Stimulated activated CD4-positive, alpha-beta T cell treated with anti-CD3 and anti-CD28 coated beads, Interleukin-4, amount 100 ng/mL, for 48 hours (primary cell): Measurements from ENCODE around the gene RALGPS1.

Experiments
- DNase-seq, 2 donors: peaks; one replicate each; pipeline ENCODE4 v3.0.0-alpha.2; 2020; ENCODE audit warnings: low read depth in 2 of 2

The RALGPS1 gene

DNA sequence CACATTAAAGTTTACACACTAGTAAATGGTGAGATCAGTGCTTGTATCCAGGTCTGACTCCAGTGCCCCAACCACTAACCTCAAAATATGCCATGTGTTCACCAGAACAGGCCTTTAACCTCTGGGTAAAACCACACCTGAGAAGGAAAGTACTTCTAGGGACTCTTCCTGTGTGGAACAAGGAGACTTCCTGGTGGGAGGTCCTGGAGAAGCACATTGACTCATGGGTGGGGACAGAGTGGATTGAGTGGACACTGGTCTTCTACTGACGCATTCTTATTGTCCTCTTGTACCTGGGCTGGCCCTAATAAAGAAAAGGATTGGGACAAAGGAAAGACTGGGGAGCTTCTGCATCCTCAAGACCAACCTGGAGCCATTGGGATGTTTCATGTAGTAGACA is 164.4 kb downstream of the RALGPS1 start:
- DNase-seq, result no peak

DNA sequence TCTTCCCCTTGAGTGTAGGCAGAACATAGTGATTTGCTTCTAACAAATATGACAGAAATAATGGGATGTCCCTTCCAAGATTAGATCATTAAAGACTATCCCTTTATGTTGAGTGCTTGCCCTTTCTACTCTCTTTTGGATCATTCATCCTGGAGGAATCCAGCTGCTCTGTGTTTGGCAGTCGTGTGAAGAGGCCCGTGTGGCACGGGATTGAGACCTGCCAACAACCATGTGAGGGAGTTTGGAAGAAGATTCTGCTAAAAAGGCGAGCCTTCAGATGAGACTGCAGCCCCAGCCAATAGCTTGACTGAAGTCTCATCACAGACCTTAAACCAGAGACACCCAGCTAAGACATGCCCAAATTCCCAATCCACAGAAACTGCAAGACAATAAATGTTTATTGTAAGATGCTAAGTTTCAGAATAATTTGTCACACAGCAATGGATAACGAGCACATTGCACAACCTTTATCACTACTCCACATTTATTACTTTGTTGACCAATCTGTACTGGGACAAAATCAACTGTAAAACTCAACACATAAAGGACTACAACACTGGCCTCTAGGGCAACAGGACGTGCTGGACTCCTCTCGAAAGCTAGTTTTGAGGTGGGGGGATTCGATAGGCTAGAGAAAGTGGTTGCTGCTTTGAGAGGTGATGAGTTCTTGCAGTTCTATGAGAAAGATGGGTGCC is 165.0 kb downstream of the RALGPS1 start:
- DNase-seq, result no peak

DNA sequence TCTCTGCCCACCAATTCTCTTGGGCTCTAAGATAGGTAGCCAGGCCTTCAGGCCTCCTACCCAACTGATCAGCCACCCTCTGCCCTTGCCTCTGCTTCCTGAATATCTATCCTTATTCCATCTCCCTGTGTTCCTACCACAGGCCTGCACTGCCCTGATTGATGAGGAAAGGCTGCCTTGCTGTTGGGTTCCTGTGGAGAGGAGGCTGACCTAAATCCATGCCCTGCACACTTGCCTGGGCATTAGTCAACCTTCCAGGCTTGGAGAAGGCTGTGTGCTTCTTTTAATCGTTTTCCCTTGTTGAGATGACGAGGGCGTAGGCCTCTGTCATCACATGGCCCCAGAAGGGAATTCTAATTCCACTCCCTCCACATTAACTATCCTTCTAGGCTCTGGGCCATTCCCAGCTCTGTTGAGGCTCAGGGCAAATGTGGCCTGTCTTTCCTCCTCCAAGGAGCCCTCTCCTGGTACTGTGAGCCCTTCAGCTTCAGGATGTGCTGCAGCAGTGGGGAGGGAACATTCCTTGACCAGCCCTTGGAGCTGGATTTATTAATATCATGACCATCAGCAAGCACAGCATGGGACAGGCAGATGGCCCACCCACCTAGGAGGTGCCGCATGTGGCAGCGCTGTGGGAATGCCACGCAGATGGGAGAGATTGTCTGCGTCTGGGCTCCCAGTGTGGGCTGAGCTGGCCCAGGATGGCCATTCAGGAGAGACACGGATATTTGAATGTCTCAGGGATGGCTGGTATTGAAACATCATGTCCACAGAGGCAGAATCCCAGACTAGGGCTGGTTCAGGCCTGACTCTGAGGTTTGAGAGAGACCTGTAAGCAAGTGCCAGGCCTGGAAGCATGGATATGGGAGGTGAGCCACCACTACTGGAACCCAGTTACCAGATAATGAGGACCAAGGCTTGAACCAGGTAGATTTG is 166.9 kb downstream of the RALGPS1 start:
- no peak for DNase-seq

DNA sequence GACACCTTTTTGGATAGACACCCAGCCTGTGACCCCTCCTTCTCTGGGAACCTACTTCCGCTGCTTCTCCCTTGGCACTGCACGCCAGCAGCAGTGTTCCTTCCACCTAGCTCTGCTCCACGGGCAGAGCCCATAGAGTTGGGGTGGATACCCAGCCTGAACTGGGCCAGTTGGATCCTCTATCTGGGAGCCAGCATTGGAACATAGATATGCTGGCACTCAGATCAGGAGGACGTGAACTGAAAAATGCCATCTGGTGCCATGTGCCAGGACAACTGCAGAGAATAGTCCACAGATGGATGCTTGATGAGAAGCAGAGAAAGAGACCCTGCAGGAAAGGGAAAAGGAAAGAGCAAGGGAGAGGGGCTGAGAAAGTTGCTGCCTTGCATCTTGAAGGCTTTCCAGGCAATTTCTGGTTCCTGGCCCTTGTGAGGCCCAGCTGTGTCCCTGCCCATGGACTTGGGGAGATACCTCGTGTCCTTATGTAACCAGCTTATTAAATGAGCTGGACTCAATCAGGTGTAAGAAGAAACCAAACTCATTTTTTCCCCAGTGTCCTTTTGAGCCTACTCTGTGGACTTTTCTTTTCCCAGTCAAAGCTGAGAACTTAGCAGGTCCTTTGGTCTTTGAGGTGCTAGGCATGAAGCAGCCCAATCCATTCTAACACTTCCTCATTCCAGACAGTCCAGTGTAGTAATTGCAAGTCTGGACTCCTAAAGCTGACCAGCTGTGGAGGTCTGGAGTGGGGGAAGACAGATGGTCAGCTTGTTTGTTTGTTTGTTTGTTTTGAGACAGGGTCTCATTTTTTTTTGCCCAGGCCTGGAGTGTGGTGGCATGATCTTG is 168.8 kb downstream of the RALGPS1 start:
- DNase-seq, result no peak

DNA sequence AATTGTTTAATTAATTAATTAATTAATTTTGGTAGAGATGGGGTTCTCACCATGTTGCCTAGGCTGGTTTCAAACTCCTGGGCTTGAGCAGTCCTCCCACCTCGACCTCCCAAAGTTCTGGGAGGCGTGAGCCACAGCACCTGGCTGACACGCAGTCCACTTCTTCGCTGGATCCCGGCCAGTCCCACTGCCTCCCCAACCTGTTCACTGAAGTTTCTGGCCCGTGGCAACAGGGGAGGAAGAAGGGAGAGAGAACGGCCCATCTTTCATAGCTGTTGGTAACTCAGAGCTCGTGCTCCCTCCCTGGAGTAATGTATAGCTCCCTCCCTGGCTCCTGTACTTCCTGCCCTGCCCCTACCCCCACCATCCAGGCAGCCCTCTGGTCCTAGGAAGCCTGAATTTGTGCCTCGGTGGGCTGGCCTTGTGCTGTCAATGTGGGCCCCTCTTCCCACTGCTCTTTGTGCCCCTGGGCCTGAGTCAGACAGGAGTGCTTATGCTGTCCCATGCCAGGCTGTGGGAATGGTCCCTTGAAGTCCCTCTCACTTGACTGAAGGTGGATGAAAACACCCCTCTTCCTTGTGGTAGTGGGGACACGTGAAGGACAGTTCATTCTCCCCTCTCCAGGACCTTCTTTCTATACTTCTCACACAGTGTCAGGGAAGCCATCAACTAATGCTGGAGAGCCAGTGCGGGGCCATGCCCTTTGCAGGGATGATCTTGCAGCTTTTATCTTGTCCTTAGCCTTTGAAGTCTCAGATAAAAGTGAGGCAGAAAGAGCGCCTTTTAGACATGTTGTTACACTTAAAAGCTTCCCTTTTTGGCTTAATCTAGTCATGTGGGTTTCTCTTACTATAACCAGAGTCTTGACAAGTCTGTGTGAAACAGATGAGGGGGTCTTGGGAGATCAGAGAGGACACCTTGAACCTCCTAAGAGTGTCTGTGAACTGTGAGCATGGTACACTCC is 169.8 kb downstream of the RALGPS1 start:
- DNase-seq, result no peak

DNA sequence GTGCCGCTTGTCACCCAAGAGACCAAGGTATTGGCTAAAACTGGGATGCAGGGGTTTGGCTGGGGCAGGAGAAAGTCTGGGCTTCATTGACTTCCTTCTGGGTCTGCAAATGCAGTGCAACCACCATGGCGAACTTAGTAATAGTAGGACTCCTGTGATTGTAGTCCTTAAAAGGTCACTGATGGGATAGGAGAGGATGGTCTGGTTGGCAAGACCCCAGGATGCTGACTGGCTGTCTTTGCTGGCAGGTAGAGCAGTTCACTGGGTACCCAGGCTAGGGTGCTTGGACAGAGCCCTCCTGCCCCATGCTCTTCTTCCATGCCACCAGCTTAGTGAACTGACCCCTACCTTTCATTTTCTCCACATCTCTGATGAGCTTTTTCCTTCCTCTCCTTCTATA is 170.6 kb downstream of the RALGPS1 start:
- DNase-seq, result no peak

DNA sequence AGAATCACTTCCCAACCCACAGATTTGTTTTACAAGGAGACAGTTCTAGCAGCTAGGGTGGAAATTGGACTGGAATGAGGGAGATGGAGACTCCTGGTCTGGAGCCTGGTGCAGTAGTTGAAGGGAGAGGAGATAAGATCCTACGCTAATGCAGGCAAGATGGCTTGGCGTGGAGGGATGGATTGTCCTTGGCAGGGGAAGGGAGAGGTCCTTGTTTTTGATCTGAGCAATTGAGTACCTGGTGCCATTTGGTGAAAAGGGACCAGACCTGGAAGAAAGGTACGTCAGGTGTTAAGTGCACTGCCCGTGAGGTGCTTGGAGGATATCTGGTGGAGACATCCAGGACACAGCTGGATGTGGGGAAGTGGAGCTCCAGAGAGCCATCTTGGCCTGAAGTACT is 172.2 kb downstream of the RALGPS1 start:
- DNase-seq, result no peak

DNA sequence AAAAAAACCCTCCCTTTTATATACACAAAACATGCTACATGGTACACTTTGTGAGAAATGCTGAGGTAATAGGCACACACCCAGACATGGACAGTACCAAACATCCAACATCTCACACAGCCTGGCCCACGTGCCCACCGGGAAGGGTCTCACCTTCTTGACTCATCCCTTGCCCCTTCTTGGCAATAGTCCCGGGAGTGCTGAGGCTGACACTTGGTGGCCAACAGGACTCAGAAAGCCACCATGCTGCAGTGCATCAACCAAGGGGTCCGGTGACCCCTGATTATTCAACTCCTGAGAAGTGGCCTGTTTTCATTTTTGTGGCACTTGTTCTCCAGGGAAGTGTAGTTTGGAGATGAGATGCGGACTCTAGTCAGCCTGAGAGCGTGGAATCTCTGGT is 172.8 kb downstream of the RALGPS1 start:
- no peak for DNase-seq

DNA sequence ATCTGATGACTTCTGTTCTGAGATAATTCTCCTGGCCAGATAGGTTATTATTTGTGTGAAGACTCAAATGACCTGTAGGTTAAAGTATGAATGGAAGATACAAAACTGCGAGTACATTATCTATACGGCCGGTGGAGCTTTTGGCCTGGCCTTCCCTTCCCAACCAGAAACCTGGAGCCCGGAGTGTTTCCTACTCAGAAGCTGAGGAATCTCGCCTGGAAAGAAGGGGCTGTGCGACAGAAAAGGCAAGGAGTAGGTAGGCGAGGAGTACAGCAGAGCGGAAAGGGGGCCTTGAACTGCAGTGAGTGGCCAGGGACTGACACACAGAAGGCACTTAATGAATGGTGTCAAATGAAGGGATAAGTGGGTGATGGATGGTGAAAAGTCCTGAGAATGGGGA is 173.3 kb downstream of the RALGPS1 start:
- DNase-seq, result no peak

DNA sequence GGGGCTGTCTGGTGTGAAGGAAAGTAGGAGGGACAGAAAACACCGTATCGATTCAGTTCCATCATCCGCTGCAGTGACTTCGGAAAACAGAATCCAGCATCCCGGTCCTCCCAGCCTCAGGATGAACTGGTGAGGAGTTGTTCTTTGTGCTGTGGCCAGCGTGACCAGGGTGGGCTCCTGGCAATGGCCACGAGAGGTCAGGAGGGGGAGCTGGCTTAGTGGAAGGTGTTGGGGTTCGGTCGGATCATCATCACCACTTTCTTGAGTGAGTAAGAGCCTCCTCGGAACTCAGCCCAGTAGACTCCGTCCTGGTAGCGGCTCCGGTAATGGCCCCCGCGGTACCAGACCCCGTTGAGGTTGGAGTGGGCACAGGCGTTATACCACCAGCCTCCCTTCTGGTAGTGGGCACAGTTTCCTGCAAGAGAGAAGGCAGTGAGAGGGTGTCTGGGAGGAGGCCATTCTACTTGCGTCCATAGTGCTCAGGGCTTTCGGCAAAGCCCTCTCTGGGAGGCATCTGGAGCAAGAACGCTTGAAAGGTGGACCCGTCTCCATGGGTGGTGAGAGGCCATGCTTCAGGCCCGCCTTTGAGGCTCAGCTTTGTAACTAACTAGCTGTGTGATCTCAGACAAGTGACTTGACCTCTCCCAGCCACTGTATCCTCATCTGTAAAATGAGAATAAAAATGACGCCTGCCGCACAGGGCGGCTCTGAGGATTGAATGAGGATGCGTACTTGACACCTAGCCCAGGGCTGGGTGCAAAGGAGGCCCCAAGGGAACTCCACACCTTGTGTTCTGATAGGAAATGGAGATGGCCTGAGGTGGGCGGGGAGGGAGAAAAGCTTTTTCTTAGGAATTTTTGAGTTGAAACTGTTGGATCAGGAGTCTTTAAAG is 174.4 kb downstream of the RALGPS1 start:
- no peak for DNase-seq

DNA sequence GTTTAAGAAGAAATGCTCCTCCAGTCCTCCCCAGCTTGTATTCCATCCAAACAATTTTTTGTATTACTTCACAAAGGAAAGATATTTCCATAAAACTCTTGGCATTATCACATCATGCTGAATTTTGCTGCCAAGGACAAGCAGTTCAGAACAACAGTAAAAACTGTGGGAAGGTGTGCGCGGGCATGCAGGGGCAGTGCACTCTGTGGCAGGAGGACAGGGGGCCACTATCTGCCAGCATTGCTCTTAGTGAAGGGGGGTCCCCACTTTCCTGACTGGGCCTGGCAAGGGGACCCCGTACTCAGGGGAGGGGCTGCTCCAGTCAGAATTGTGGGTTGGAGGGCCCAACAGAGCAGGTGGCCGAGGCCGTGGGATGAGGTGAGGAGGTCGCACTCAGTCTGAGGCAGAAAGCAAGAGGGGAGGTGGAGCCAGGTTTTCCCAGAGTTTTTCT is 175.1 kb downstream of the RALGPS1 start:
- no peak for DNase-seq

DNA sequence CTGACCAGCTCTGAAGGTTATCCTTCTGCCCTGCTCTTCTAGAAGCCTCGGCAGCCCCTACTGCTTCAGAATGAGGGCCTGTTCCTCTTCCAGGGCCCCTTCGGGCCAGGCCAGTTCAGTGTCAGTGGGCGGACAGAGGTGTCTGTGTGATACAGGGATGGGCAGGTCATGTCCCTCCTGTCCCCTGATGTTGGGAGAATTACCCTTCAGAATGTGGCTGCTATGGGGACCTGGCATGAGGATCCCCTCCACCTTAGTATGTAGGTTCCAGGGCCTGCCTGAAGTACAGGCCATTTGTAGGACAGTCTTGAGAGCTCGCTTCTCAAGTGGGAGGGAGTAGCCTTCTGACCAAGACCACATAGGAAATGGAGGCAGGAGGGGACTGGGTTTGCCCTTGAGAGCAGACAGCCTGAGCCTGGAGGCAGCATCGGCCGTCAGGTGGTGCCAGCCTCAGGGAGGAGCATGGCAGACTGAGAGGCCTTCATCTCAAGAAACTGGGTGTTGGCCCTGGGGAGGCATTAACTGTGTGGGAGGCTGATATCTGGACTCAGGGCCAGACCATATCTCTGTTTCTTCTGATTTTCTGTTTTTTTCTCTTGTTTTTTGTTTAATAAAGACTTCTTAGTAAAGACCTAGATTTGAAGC is 175.9 kb downstream of the RALGPS1 start:
- DNase-seq, result no peak

DNA sequence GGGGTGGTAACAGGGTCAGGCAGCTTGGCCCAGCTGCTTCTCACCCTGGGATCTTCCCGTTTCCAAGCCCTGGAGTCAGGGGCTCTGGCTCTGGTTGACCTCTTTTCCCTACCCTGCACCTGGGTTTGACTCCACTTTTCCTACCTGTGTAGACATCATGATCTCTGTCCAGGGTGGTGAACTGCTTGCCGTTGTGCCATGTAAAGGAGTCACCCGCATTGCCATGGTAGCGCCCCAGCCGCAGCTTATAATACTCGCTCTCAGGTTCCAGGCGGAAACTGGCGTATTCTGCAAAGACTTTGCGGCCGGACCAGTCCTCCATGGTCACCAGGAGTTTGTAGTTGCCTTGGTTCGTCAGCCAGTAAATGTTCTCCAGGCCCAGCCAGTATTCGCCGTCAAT is 176.9 kb downstream of the RALGPS1 start:
- DNase-seq, result no peak

DNA sequence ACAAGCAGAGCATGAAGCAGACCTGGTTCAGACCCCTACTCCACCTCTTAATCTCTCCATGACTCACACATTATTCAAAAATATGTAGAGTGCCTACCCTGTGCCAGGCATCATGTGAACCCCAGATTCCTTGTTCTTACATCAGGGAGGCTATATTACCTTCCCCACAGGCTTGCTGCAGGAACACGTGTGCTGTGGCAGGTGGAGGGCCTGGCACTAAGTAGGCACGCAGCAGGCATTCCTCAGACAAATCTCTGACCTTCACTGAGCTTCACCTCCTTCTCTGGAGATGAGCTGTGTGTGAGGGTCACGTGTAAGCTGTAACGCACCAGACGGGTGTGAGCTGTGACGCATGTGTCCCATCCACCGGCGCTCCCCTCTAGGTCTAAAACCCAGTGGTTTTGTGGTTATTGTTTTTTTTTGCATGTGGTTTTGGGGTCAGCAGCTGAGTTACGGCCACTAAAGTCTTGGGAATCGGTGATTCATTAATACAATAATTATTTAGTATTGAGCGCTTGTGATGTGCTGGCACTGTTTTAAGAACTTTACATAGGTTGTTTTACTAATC is 177.5 kb downstream of the RALGPS1 start:
- no peak for DNase-seq

DNA sequence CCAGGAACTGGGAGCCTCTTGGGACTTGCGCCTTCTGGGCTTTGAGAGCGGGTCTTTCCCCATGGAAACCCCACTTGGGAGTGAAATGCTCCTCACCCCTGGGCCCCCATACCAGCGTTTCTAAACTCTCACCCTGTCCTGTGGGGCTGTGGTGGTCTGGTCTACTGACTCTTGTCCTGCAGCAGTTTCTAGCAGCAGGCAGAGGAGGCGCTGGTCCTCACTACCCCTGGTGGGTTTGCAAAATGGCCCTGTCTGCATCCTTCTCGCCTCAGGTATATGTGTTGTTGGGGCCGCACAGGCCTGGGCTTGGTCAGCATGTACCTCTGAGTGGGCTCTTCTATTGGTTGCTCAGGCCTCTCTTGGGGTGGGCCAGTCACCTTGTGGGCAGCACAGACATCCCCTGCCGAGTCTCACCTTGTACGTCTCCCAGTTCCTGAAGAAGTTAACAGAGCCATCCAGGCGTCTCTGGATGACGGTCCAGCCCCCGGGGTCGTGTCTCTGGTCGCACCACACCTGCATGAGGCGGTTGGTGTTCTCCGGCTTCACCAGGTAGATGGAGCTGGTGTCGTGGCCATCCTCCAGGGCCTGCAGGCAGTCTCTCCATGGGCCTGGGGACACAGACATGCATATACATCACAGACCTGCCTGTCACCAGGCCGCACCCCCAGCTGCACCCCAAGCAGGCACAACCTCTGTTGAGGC is 178.9 kb downstream of the RALGPS1 start:
- no peak for DNase-seq

DNA sequence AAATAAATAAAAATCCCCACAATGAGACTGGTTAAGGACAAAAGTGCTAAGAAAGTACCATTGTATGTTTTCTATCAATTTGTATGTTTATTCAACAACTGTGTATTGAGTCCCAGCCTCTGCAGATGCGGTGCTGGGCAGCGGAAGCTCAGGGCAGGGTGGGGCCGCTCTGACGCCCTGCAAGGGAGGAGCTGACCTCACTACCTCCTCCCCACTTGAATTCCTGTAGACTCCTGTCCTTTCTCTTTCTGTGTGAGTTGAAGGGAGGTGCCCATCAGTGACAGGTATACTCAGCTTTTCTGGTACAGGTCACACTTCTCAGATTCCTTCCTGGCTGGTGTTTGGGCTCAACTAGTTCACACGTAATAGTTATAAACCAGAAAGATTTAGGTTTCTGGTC is 180.8 kb downstream of the RALGPS1 start:
- no peak for DNase-seq

DNA sequence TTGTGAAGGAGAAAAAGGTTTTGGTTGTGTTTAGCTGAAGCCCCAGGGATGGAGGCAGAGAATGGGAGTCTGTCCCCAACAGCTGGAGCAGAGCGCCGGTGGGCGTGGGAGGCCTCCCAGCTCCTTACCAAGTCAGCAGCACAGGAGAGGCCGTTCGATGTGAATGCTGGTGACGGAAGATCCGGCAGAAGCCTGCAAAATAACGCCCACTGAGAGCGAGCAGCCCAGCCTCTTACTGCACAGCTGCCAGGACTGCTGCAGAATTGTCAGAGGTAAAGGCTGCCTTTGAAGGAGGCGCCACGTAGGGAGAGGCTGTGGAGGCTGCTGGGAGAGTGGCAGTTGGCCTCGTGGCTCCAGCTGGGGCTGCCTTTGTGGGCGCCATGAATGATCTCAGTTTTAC is 181.6 kb downstream of the RALGPS1 start:
- DNase-seq, result no peak

DNA sequence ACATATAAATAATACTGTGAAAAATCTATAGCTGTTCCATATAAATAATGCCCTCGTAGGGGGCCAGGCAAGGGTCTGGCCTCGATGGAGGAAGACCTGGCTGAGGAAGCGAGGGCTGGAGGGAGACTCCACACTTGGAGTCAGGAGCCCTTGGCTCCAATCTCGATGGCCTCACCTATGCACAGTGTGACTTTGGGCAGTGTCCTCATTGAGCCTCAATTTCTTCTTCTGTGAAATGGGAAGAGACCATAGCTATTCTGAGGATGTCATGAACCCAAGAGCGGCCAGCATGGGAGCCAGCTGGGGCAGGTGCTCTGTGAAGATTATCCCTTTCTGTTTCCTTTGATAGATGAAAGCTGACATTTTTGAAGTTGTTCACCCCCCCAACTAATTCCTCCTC is 183.1 kb downstream of the RALGPS1 start:
- DNase-seq, result no peak
